ACHN (cell line): ENCODE measurements around the gene ME3.

Experiments
- DNase-seq: peaks from one replicate; pipeline ENCODE4 v3.0.0-alpha.2; 2015
- in situ Hi-C: cut with HindIII; loops from 2 replicates; pipeline ENCODE4 v1.10.0; 2017; ENCODE audit warnings: low sequenced_read_pairs, low pct_ligation_motif_present, low pct_unique_long_range_greater_than_20kb

Gene ME3

GRCh38 chr11:86403458-86403857 lies 269.0 kb downstream of the ME3 start:
- no peak for DNase-seq
- in situ Hi-C loops: no loop called here

GRCh38 chr11:86398106-86398505 lies 274.3 kb downstream of the ME3 start:
- DNase-seq: no peak

GRCh38 chr11:86397351-86397750 lies 275.1 kb downstream of the ME3 start:
- no peak for DNase-seq

More at GRCh38 chr11:86398106-86398505, 274.3 kb downstream of the ME3 start:
- in situ Hi-C loops: no loop called here

GRCh38 chr11:86396396-86396795 lies 276.0 kb downstream of the ME3 start:
- in situ Hi-C loops: no loop called here
- no peak for DNase-seq

More at GRCh38 chr11:86397351-86397750, 275.1 kb downstream of the ME3 start:
- in situ Hi-C loops: no loop called here

GRCh38 chr11:86395061-86395551 lies 277.3 kb downstream of the ME3 start:
- DNase-seq: no peak
- in situ Hi-C loops: no loop called here
